NCI-H1105 treated with DMSO at 0.1 percent for 48 hours (cell line): ENCODE results near the gene CYP27A1.
"Not testable (repeated sequence)": the region's sequence is repeated elsewhere in the genome, so short reads cannot be mapped to it uniquely, and the experiment has no call there.

Experiments used
- DNase-seq: peaks from one replicate; lab custom pipeline; 2025; lab: John Stamatoyannopoulos, UW

The CYP27A1 gene

DNA sequence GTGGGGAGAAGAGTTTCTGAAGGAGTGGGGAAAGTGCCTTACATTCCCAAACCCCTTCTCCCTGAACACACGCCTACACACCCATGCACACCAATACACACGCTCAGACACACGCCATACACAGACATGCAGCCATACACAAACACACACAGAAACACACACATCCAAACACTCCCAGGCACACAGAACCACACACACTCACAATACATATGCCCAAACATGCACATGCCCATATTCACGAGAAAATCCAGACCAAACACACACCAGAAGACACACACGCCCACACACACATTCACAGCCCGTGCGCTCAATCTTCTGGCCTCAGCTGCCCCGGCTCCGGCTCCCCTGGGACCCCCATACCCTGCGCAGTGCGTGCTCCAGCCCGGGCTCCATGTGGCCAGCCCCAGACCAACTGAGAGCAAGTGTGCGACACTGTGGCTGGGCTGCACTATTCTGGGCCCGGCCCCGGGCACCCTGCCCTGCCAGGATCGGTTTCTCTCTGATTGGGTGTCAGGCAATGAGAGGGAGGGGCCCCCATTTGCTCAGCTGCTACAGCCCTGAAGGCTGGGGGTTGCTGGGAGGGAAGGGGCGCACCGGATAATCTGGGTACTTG lies 49.5 kb downstream of the CYP27A1 start, which contains the start of gene PRKAG3:
Gene PRKAG3 (minus strand): TSS at position 426 of the 613 bp plus-strand sequence.
- no peak for DNase-seq

DNA sequence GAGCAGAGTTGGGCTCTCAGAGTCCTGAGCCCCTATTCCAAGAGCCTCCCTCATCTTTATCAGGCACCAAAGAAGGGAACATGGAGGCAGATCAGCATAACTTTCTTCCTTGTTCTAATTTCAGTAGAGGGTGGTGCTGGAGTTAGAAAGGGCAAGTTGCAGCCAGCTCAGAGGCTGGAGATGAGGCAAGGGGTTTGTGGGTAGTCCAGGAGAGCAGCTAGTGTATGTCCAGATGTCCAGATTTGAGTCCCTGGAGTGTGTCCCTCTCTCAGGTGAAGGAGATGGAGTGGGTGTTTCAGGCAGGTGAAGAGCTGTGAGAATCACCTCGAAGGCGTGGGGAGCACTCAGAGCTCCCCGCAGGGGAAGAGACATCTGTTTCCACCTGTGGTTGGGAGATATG lies 50.1 kb downstream of the CYP27A1 start:
- no peak for DNase-seq

GRCh38 chr2:218832520-218832919 lies 50.6 kb downstream of the CYP27A1 start:
- no peak for DNase-seq

GRCh38 chr2:218833023-218833609 lies 51.2 kb downstream of the CYP27A1 start:
- DNase-seq, result no peak

DNA sequence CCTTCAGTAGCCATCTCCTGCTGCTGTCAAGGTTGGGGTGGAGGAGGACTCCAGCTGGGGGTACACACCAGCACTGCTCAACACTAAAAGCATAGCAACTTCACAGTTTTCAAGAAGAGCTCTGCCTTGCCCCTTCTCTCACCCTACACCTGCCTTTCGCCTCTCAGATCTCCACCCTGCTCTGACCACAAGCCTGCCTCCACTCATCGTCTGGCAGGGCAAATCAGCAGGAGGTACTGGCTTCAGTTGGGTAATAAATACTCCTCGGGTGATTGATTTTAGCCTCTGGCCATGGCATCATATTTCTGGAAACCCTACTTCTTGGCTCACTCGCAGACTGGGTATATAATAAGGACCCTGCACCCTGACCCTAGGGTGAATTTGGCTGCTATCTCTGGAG lies 52.7 kb downstream of the CYP27A1 start:
- no peak for DNase-seq

DNA sequence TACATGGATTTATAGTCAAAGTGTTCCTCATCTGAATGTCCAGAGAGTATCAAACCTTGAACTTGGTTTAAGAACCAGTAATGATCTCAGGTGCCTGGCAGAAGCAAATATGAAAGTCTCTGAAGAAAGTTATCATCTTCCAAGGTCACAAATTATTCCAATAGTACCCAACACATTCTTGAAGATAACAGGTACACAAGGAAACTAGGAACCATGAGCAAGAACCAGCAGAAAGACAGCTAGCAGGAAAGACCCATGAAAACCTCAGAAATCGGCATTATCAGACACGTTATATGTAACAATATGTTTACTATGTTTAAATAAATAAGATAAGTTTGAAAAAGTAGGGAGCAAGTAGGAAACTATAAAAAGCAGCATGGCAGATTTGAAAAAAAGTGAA lies 55.5 kb downstream of the CYP27A1 start:
- no peak for DNase-seq

DNA sequence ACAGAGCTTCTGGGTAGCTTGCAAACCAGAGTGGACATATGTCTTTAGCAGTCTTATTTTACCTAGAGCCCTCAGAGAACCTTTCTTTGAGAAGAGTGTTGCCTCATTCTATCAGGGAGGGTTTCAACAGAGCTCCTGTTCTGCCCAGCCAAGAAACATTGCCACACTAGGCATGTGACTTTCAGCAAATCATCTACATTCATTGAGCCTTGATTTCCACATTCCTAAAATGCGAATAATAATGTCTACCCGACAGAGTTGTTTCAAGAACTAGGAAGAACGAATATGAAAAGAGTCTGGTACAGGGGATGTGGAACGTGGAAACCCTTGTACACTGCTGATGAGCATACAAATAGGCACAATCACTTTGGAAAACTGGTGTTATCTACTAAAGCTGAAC lies 57.5 kb downstream of the CYP27A1 start:
- DNase-seq, result no peak

DNA sequence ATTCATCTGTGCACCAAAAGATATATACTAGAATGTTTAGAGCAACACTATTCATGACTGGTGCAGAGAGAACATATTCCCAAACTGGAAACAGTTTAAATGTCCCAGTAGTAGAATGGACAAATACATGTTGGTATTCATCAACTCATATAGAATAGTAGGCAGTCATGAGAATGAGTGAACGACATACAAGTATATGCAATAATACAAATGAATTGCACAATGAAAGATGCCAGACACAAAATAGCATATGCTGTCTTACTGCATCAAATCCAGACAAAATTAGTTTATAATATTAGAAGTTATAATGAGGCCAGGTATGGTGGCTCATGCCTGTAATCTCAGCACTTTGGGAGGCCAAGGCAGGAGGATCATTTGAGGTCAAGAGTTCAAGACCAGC lies 57.9 kb downstream of the CYP27A1 start:
- no peak for DNase-seq

DNA sequence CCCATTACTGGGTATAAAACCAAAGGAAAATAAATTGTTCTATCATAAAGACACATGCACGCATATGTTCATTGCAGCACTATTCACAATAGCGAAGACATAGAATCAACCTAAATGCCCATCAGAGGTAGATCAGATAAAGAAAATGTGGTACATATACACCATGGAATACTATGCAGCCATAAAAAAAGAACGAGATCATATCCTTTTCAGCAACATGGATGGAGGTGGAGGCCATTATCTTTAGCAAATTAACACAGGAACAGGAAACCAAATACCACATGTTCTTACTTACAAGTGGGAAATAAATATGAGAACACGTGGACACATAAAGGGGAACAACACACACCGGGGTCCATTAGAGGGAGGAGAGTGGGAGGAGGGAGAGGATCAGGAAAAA lies 62.4 kb downstream of the CYP27A1 start:
- not testable (repeated sequence) for DNase-seq

DNA sequence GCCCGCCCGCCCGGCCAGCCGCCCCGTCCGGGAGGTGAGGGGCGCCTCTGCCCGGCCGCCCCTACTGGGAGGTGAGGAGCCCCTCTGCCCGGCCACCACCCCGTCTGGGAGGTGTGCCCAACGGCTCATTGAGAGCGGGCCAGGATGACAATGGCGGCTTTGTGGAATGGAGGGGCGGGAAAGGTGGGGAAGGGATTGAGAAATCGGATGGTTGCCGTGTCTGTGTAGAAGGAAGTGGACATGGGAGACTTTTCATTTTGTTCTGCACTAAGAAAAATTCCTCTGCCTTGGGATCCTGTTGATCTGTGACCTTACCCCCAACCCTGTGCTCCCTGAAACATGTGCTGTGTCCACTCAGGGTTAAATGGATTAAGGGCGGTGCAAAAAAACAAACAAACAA lies 65.0 kb downstream of the CYP27A1 start:
- DNase-seq, result not testable (repeated sequence)

DNA sequence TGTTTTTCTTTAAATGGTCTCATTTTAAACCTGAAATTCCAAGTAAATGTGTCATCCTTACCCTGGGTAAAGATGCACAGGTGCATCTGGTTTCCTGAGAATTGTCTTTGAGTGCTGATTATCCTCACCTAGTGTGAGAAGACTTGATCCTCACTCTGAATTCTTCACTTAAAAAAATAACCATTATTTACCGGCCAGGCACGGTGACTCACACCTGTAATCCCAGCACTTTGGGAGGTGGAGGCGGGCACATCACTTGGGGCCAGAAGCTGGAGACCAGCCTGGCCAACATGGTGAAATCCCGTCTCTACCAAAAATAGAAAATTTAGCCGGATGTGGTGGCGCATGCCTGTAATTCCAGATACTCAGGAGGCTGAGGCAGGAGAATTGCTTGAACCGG lies 67.8 kb downstream of the CYP27A1 start:
- DNase-seq, result no peak

DNA sequence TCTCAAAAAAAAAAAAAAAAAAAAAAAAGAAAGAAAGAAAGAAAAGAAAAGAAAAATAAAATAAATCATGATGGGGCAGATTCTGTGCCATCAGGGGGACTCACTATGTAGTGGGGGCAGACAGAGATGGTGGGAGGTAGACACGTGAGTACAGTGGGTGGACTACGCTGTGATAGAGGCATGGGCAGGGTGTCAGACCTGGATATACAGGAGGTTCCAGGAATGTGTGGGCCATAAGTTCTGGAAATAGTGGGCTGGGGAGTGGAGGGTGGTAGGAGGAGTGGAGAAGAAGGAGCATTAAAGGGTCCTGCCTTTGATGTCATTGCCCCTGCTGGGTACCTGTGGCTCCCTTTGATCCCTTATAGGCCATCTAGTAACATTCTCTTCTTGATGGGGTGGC lies 68.8 kb downstream of the CYP27A1 start:
- DNase-seq, result no peak

DNA sequence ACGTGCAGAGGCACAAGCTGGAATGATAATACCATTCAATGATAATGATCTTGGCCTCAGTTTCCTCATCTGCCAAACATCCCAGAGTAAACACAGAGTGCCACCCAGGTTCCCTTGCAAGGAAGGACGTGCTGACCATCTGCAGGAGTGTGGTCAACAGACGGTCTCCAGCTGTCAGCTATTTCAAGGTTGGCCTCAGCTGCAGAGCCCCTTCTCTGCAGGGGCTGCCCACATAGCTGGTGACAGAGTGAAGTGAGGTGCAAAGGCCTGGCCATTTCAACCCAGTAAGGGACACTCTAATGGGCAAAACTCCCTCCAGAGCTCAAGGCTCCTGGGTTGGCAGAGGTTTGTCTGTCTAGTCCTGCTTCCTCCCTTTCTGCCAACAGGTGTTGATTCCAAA lies 69.3 kb downstream of the CYP27A1 start:
- DNase-seq, result no peak

DNA sequence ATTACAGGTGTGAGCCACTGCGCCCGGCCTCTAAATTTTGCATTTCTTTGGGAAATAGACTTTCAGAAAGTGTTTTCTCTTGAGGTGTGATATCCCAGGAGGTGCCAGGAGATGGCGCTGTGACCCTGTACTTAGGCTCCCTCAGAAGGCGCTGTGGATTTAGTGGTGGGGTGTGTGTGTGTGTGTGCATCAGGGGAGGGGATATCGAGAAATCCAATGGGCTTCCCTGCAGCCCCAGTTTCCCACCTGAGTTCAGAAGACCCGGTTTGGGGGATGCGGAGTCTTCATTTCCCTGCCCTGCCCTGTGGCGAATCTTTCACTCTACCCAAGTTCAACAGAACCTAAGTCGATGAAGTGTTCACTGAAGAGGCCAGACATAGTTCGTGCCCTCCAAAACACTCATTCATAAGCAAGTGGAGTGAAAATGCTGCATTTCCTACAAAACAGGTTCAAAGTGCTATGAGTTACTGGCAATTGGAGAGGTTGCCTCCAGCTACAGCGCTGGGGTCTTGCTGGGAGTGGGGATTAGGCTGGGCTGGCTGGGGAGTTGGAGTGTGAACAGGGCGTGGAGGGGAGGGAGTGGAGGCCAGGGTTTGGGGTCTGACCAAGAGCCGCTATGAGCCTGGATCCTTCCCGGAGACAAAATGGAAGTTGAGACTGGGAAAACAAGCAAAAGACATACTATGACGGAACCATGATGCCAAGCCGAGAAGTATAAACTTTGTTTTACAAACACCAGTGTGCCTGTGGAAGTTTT lies 71.1 kb downstream of the CYP27A1 start:
- DNase-seq, result peak; percentile 39

- DNase-seq, result no peak
Observed at GRCh38 chr2:218853766-218854165, 71.8 kb downstream of the CYP27A1 start.

DNA sequence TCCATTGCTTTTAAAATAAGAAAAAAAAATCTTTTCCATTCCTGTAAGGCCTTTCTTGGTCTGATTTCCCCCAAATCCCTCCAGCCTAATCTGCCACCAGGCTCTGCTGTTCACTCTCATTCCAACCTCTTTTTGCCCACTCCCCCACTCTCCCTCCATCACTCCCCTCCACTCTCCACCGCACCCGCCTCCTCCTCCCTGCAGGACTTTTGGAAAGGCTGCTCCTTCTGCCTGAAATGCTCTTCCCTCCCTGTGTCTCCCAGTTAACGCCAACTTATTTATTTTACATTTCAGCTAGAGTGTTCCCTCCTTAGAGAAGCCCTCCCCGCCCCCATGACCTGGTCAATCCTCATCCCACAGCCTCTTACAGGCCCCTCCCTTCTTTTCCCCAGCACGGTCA lies 72.9 kb downstream of the CYP27A1 start:
- no peak for DNase-seq

GRCh38 chr2:218855305-218856166 lies 73.6 kb downstream of the CYP27A1 start:
- no peak for DNase-seq

DNA sequence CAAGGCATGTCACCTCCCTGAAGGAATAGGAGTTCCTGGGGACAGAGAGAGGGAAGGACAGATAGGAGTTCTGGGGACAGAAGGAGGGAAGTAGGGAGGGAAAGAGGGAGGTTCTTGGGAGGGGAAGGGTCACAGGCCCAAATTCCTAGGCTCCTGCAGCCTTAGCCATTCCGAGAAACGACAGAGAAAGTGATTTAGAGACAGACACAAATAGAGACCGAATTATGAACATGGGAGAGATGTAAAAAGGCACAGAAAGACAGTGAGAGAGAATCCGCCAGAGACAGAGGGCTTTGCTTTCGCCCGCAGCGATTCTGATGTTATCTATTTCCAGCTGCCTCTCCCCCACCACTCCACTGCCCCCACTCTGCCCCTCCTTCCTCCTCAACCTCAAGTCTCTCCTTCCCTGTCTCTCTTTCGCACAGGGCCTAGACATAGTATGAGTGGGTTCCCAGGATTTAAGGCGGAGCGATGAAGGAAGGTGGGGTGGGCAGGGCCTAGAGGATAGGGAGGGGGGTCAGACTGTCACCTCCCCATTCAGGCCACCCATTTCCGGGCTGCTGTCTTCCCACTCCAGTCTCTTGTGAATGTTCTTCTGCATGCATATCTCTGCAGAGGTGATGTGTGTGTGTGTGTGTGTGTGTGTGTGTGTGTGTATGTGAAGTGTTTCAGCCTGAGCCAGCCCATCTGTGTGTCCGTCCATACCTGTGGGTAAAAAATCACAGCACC lies 74.4 kb downstream of the CYP27A1 start:
- no peak for DNase-seq

GRCh38 chr2:218856896-218857243 lies 74.9 kb downstream of the CYP27A1 start:
- DNase-seq, result no peak

- DNase-seq, result peak; percentile 22
Observed at GRCh38 chr2:218857371-218858137, 75.6 kb downstream of the CYP27A1 start.

- DNase-seq, result no peak
Observed at GRCh38 chr2:218858138-218858445, 76.1 kb downstream of the CYP27A1 start.
